IMR-90 (cell line): ENCODE measurements around the gene FAM162A. TPM values are rescaled to one million over a fixed set of nuclear protein-coding genes. Genes with fewer than 3 reads are reported as not detected.

Experiments used
- ATAC-seq: fragments of 200-7000 bp; cut with Tn5 transposase; 2 replicates; pipeline ENCODE4 v1.9.1; 2020; ENCODE audit warnings: low read depth, mild to moderate bottlenecking, moderate library complexity
- BruUV-seq: library from RNA; stranded (reverse); fragments of 400-500 nt; replicated peaks from 2 replicates; lab custom pipeline; 2021; lab: Mats Ljungman, UMichigan
- CTCF ChIA-PET: fragments of 300-600 bp; formaldehyde crosslinking; extraction: SDS; loops from one replicate; lab custom pipeline; 2021; ENCODE audit warnings: antibody characterized with exemption; lab: Yijun Ruan, JAX
- POLR2A ChIA-PET: fragments of 300-600 bp; sonication (Branson Sonifier 250); formaldehyde crosslinking; loops from one replicate; lab custom pipeline; 2022; ENCODE audit warnings: antibody characterized with exemption; ENCODE audit not compliant: unreplicated experiment; lab: Charles Lee
- DNase-seq: peaks from one replicate; pipeline ENCODE4 v3.0.0; 2013
- H2AFZ ChIP-seq: replicated peaks from 2 replicates; pipeline ENCODE3; 2013; ENCODE audit warnings: low read length, mild to moderate bottlenecking; ENCODE audit not compliant: poor library complexity
- H2AK5ac ChIP-seq: 2 replicates; pipeline ENCODE4 v1.6.1; 2013; ENCODE audit warnings: low read depth, low read length, inconsistent platforms
- H2AK9ac ChIP-seq: replicated peaks from 2 replicates; pipeline ENCODE3; 2013; ENCODE audit warnings: mild to moderate bottlenecking, low read depth, low read length, moderate library complexity; ENCODE audit not compliant: poor library complexity
- H2BK120ac ChIP-seq: 2 replicates; pipeline ENCODE4 v1.6.1; 2013; ENCODE audit warnings: low read depth, low read length, inconsistent platforms
- H2BK15ac ChIP-seq: 3 replicates; pipeline ENCODE4 v1.6.1; 2013; ENCODE audit warnings: low read depth, low read length, inconsistent platforms
- H2BK20ac ChIP-seq: 2 replicates; pipeline ENCODE4 v1.6.1; 2013; ENCODE audit warnings: low read depth, mild to moderate bottlenecking, inconsistent platforms, low read length, moderate library complexity
- H2BK5ac ChIP-seq: 2 replicates; pipeline ENCODE4 v1.6.1; 2013; ENCODE audit warnings: mild to moderate bottlenecking, low read depth, low read length, inconsistent platforms; ENCODE audit not compliant: poor library complexity, severe bottlenecking
- H3K14ac ChIP-seq: replicated peaks from 2 replicates; pipeline ENCODE4 v1.6.1; 2013; ENCODE audit warnings: low read depth, low read length, inconsistent platforms
- H3K18ac ChIP-seq: 2 replicates; pipeline ENCODE4 v1.6.1; 2013; ENCODE audit warnings: low read depth, low read length, control low read depth
- H3K23ac ChIP-seq: 2 replicates; pipeline ENCODE4 v1.6.1; 2013; ENCODE audit warnings: low read depth, low read length, inconsistent platforms
- H3K27ac ChIP-seq: 2 replicates; pipeline ENCODE4 v1.5.1; 2013; ENCODE audit warnings: mild to moderate bottlenecking, control low read depth, low read length; ENCODE audit not compliant: insufficient read depth
- H3K27me3 ChIP-seq: 2 replicates; pipeline ENCODE4 v1.6.1; 2013; ENCODE audit warnings: low read length; ENCODE audit not compliant: control insufficient read depth, insufficient read depth
- H3K36me3 ChIP-seq: 2 replicates; pipeline ENCODE4 v1.6.1; 2013; ENCODE audit warnings: low read length, mixed read lengths; ENCODE audit not compliant: control insufficient read depth, insufficient read depth
- H3K4ac ChIP-seq: 2 replicates; pipeline ENCODE4 v1.6.1; 2013; ENCODE audit warnings: low read depth, low read length, inconsistent platforms
- H3K4me1 ChIP-seq: 2 replicates; pipeline ENCODE4 v1.6.1; 2013; ENCODE audit warnings: low read length, mixed read lengths; ENCODE audit not compliant: control insufficient read depth, insufficient read depth
- H3K4me2 ChIP-seq: 2 replicates; pipeline ENCODE4 v1.6.1; 2013; ENCODE audit warnings: low read depth, mild to moderate bottlenecking, control low read depth, low read length, moderate library complexity
- H3K4me3 ChIP-seq: 2 replicates; pipeline ENCODE4 v1.5.1; 2013; ENCODE audit warnings: low read depth, mild to moderate bottlenecking, control low read depth, low read length, moderate library complexity; ENCODE audit not compliant: insufficient read depth
- H3K56ac ChIP-seq: 2 replicates; pipeline ENCODE4 v1.6.1; 2013; ENCODE audit warnings: low read length, inconsistent platforms; ENCODE audit not compliant: insufficient read depth; ENCODE audit errors: extremely low read depth
- H3K79me1 ChIP-seq, 2 experiments: 2 replicates each; pipeline ENCODE4 v1.6.1; 2013; ENCODE audit warnings: low read length in 2 of 2, inconsistent platforms in 1 of 2, low read depth in 1 of 2
- H3K9ac ChIP-seq: 2 replicates; pipeline ENCODE4 v1.6.1; 2013; ENCODE audit warnings: low read depth, low read length, control low read depth
- H3K9me1 ChIP-seq: 2 replicates; pipeline ENCODE4 v1.6.1; 2013; ENCODE audit warnings: low read length, inconsistent platforms; ENCODE audit not compliant: insufficient read depth
- H3K9me3 ChIP-seq: 2 replicates; pipeline ENCODE4 v1.6.1; 2013; ENCODE audit warnings: low read length; ENCODE audit not compliant: control insufficient read depth, insufficient read depth
- H4K20me1 ChIP-seq: 2 replicates; pipeline ENCODE4 v1.6.1; 2013; ENCODE audit warnings: low read length, inconsistent platforms; ENCODE audit not compliant: insufficient read depth
- H4K5ac ChIP-seq: 2 replicates; pipeline ENCODE4 v1.6.1; 2013; ENCODE audit warnings: mild to moderate bottlenecking, low read depth, low read length, control low read depth
- H4K8ac ChIP-seq, 2 experiments: 2 replicates each; pipeline ENCODE4 v1.6.1; 2013; ENCODE audit warnings: low read depth in 2 of 2, low read length in 2 of 2, control low read depth in 1 of 2, inconsistent platforms in 1 of 2
- H4K91ac ChIP-seq: 2 replicates; pipeline ENCODE4 v1.6.1; 2013; ENCODE audit warnings: low read depth, low read length, inconsistent platforms; ENCODE audit not compliant: insufficient read depth
- CEBPB ChIP-seq: IDR thresholded peaks from 2 replicates; pipeline ENCODE4 v1.6.1; 2012; ENCODE audit warnings: low read depth, low read length, improper control_type of control experiment
- CHD1 ChIP-seq: IDR thresholded peaks from 2 replicates; pipeline ENCODE4 v1.6.1; 2012; ENCODE audit warnings: low read depth, low read length, improper control_type of control experiment
- FOS ChIP-seq: fragments of 150-350 bp; IDR thresholded peaks from 2 replicates; pipeline ENCODE4 v1.6.1; 2016; ENCODE audit warnings: low read depth, low read length
- NFE2L2 ChIP-seq: fragments of 150-350 bp; IDR thresholded peaks from 2 replicates; pipeline ENCODE4 v1.6.1; 2016; ENCODE audit warnings: low read depth, mild to moderate bottlenecking, low read length
- POLR2A ChIP-seq: IDR thresholded peaks from 2 replicates; pipeline ENCODE4 v1.6.1; 2012; ENCODE audit warnings: mild to moderate bottlenecking, low read depth, low read length
- RFX5 ChIP-seq: IDR thresholded peaks from 2 replicates; pipeline ENCODE4 v1.8.0; 2012; ENCODE audit warnings: low read depth, mild to moderate bottlenecking, low read length, moderate library complexity
- WGBS, 2 experiments: methylation state at CpG; one replicate each; pipeline versions ENCODE4 v1.1.5 to v1.1.7; 2013; ENCODE audit warnings: missing lambda C conversion rate in 2 of 2; ENCODE audit not compliant: insufficient read length in 1 of 2; ENCODE audit errors: extremely low coverage in 2 of 2; 5-methylcytosine and 5-hydroxymethylcytosine counted together
- dilution Hi-C: fragments of 300-500 bp; cut with HindIII; formaldehyde crosslinking; loops from one replicate; pipeline ENCODE4 v1.14.3; 2018; ENCODE audit warnings: low sequenced_read_pairs; ENCODE audit not compliant: unreplicated experiment
- in situ Hi-C: fragments of 300-500 bp; cut with MboI; formaldehyde crosslinking; loops from 3 replicates; pipeline ENCODE4 v1.14.3; 2019; ENCODE audit warnings: low sequenced_read_pairs, inconsistent platforms, mixed read lengths
- intact Hi-C: fragments of 100-400 bp; cut with micrococcal nuclease; formaldehyde crosslinking; loops from 2 replicates; pipeline ENCODE4 v1.10.0; 2022
- polyA plus RNA-seq, 3 experiments: library from polyadenylated mRNA; depleted of rRNA; stranded (reverse); fragments of >200 nt; gene quantifications; 2 replicates each; pipeline ENCODE4 v1.2.3, GENCODE V29; 2012; ENCODE audit warnings: low replicate concordance in 1 of 3
- total RNA-seq: library from RNA; depleted of rRNA; stranded (reverse); fragments of >200 nt; gene quantifications from 2 replicates; pipeline ENCODE4 v1.2.3, GENCODE V29; 2012

FAM162A gene
- total and polyA plus RNA-seq, 2 of the 4 experiments (the other 2 are of a cell fraction), result 33.9 to 66.8 TPM

DNA sequence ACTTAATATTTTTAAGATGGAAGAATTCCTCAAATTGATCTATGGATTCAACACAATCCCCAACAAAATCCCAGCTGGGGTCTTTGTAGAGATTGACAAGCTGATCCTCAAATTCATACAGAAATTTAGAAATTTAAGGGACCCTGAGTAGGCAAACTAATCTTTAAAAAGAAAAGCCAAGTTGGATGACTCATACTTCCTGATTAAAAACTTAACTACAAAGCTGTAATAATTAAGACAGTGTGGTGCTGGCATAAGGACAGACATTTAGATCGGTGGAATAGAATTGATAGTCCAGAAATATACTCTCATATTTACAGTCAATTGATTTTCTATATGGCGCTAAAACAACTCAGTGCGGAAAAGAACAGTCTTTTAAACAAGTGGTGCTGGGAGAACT, 11.6 kb downstream of the FAM162A start:
- Histone ChIP-seq H3K56ac (no peak overlapping the region), H3K4me2 (no peak overlapping the region), H3K18ac (no peak overlapping the region), H3K79me1 (no peaks in the 10 kb centered on the region; a peak in 1 of 4 replicates), H3K27me3 (no peaks in the 10 kb centered on the region), H4K8ac (no peak overlapping the region), H4K20me1 (no peaks in the 10 kb centered on the region), H2AFZ (no peak overlapping the region), H2BK15ac (no peak overlapping the region), H2BK120ac (no peak overlapping the region), H4K91ac (no peak overlapping the region), H2AK9ac (no peak overlapping the region), H3K14ac (no peak overlapping the region), H3K4me1 (peaks cover 5% of the 10 kb centered on the region), H4K5ac (no peak overlapping the region), H2AK5ac (no peak overlapping the region), H3K36me3 (no peaks in the 10 kb centered on the region; the same call in 1 of the 2 replicates), H3K9me3 (no peaks in the 10 kb centered on the region), H3K9me1 (no peaks in the 10 kb centered on the region), H2BK20ac (no peak overlapping the region), H3K4me3 (no peak overlapping the region), H2BK5ac (no peak overlapping the region), H3K9ac (no peak overlapping the region), H3K4ac (no peak overlapping the region), H3K27ac (no peak overlapping the region), H3K23ac (no peak overlapping the region)
- in situ Hi-C loops (loop anchor here (10.0 kb wide), 1 partner anchor 279 kb away; no protein-coding TSS in a partner anchor), dilution Hi-C loops (no loop called here), intact Hi-C loops (no loop called here)
- ATAC-seq (no peak), DNase-seq (no peak)
- BruUV-seq, result no TSS peak
- no peak for TF ChIP-seq CHD1
- no peak for TF ChIP-seq POLR2A
- TF ChIP-seq RFX5, result no peak
- TF ChIP-seq FOS, result peak; percentile 43
- TF ChIP-seq NFE2L2, result no peak
- no peak for TF ChIP-seq CEBPB
- WGBS, 2 experiments, result no CpG with 5 or more reads among the region's 3 CpGs
- ChIA-PET POLR2A (no interaction called here), CTCF (no interaction called here)
